ENCODE measurements around the gene TOB1. TPM values are rescaled to one million over a fixed set of nuclear protein-coding genes. Genes with fewer than 3 reads are reported as not detected.
"Not testable (repeated sequence)": the region's sequence is repeated elsewhere in the genome, so short reads cannot be mapped to it uniquely, and the experiment has no call there.

TOB1 gene
- polyA plus RNA-seq, 1 donor: 112 TPM

- Histone ChIP-seq H3K27me3 (ENCODE audit: control insufficient read depth, insufficient read depth, low read length) (no peaks in the 10 kb centered on the region), H3K4me3 (ENCODE audit: low read length) (peak overlapping the region; percentile 88), H3K27ac (ENCODE audit: low read length) (peak overlapping the region; percentile 97), H3K36me3 (ENCODE audit: control insufficient read depth, insufficient read depth, low read length) (peaks cover 19% of the 10 kb centered on the region), H3K9me3 (ENCODE audit: control insufficient read depth, low read depth, low read length) (no peaks in the 10 kb centered on the region), H3K4me1 (ENCODE audit: control insufficient read depth, insufficient read depth, low read length) (peaks cover 2% of the 10 kb centered on the region)
- WGBS (ENCODE audit: insufficient coverage, low lambda C conversion rate): 79% methylated on average over 4 of the region's 7 CpGs
- DNase-seq: peak in 1 of 2 donors; percentile 42
Measured at GRCh38 chr17:50861822-50862528, 4.2 kb downstream of the TOB1 start.

GRCh38 chr17:50861334-50861676, 4.8 kb downstream of the TOB1 start:
- H3K36me3 ChIP-seq (ENCODE audit: control insufficient read depth, insufficient read depth, low read length): peaks cover 19% of the 10 kb centered on the region
- no peaks in the 10 kb centered on the region for H3K27me3 ChIP-seq (ENCODE audit: control insufficient read depth, insufficient read depth, low read length)
- H3K27ac ChIP-seq (ENCODE audit: low read length): peak overlapping the region; percentile 97
- no peaks in the 10 kb centered on the region for H3K9me3 ChIP-seq (ENCODE audit: control insufficient read depth, low read depth, low read length)
- H3K4me1 ChIP-seq (ENCODE audit: control insufficient read depth, insufficient read depth, low read length): peaks cover 2% of the 10 kb centered on the region
- H3K4me3 ChIP-seq (ENCODE audit: low read length): no peak overlapping the region
- WGBS (ENCODE audit: insufficient coverage, low lambda C conversion rate): no CpG with 5 or more reads among the region's 2 CpGs
- DNase-seq: no peak

GRCh38 chr17:50859727-50860126, 6.4 kb downstream of the TOB1 start:
- not testable (repeated sequence) for H3K4me3 ChIP-seq (ENCODE audit: low read length); H3K27me3 ChIP-seq (ENCODE audit: control insufficient read depth, insufficient read depth, low read length); H3K4me1 ChIP-seq (ENCODE audit: control insufficient read depth, insufficient read depth, low read length); DNase-seq; H3K27ac ChIP-seq (ENCODE audit: low read length); H3K9me3 ChIP-seq (ENCODE audit: control insufficient read depth, low read depth, low read length)
- H3K36me3 ChIP-seq (ENCODE audit: control insufficient read depth, insufficient read depth, low read length): peaks cover 19% of the 10 kb centered on the region
- no CpG with 5 or more reads among the region's 15 CpGs for WGBS (ENCODE audit: insufficient coverage, low lambda C conversion rate)

- no peaks in the 10 kb centered on the region for H3K27me3 ChIP-seq (ENCODE audit: control insufficient read depth, insufficient read depth, low read length)
- 95% methylated on average over 4 of the region's 12 CpGs for WGBS (ENCODE audit: insufficient coverage, low lambda C conversion rate)
- DNase-seq: no peak
- peaks cover 17% of the 10 kb centered on the region for H3K36me3 ChIP-seq (ENCODE audit: control insufficient read depth, insufficient read depth, low read length)
- H3K4me3 ChIP-seq (ENCODE audit: low read length): no peak overlapping the region
- H3K9me3 ChIP-seq (ENCODE audit: control insufficient read depth, low read depth, low read length): no peaks in the 10 kb centered on the region
- no peak overlapping the region for H3K27ac ChIP-seq (ENCODE audit: low read length)
- peaks cover 5% of the 10 kb centered on the region for H3K4me1 ChIP-seq (ENCODE audit: control insufficient read depth, insufficient read depth, low read length)
Measured at GRCh38 chr17:50858486-50859225, 7.5 kb downstream of the TOB1 start.

GRCh38 chr17:50856431-50856830, 9.7 kb downstream of the TOB1 start:
- Histone ChIP-seq H3K4me1 (ENCODE audit: control insufficient read depth, insufficient read depth, low read length) (peaks cover 14% of the 10 kb centered on the region), H3K4me3 (ENCODE audit: low read length) (no peak overlapping the region), H3K9me3 (ENCODE audit: control insufficient read depth, low read depth, low read length) (no peaks in the 10 kb centered on the region), H3K27ac (ENCODE audit: low read length) (no peak overlapping the region), H3K27me3 (ENCODE audit: control insufficient read depth, insufficient read depth, low read length) (no peaks in the 10 kb centered on the region), H3K36me3 (ENCODE audit: control insufficient read depth, insufficient read depth, low read length) (peaks cover 3% of the 10 kb centered on the region)
- DNase-seq: no peak
- no CpG with 5 or more reads among the region's 2 CpGs for WGBS (ENCODE audit: insufficient coverage, low lambda C conversion rate)

- Histone ChIP-seq H3K4me3 (ENCODE audit: low read length) (no peak overlapping the region), H3K4me1 (ENCODE audit: control insufficient read depth, insufficient read depth, low read length) (peaks cover 14% of the 10 kb centered on the region), H3K27ac (ENCODE audit: low read length) (no peak overlapping the region), H3K36me3 (ENCODE audit: control insufficient read depth, insufficient read depth, low read length) (no peaks in the 10 kb centered on the region), H3K27me3 (ENCODE audit: control insufficient read depth, insufficient read depth, low read length) (no peaks in the 10 kb centered on the region), H3K9me3 (ENCODE audit: control insufficient read depth, low read depth, low read length) (no peaks in the 10 kb centered on the region)
- 100% methylated on average over 2 of the region's 6 CpGs for WGBS (ENCODE audit: insufficient coverage, low lambda C conversion rate)
- no peak for DNase-seq
Measured at GRCh38 chr17:50855708-50856330, 10.3 kb downstream of the TOB1 start.

GRCh38 chr17:50853781-50854180, 12.4 kb downstream of the TOB1 start:
- peaks cover 14% of the 10 kb centered on the region for H3K4me1 ChIP-seq (ENCODE audit: control insufficient read depth, insufficient read depth, low read length)
- no peak overlapping the region for H3K27ac ChIP-seq (ENCODE audit: low read length)
- no peaks in the 10 kb centered on the region for H3K27me3 ChIP-seq (ENCODE audit: control insufficient read depth, insufficient read depth, low read length)
- H3K36me3 ChIP-seq (ENCODE audit: control insufficient read depth, insufficient read depth, low read length): no peaks in the 10 kb centered on the region
- no peak for DNase-seq
- no peaks in the 10 kb centered on the region for H3K9me3 ChIP-seq (ENCODE audit: control insufficient read depth, low read depth, low read length)
- H3K4me3 ChIP-seq (ENCODE audit: low read length): no peak overlapping the region
- WGBS (ENCODE audit: insufficient coverage, low lambda C conversion rate): no CpG with 5 or more reads among the region's 6 CpGs

- no peaks in the 10 kb centered on the region for H3K36me3 ChIP-seq (ENCODE audit: control insufficient read depth, insufficient read depth, low read length)
- H3K9me3 ChIP-seq (ENCODE audit: control insufficient read depth, low read depth, low read length): no peaks in the 10 kb centered on the region
- no CpG with 5 or more reads among the region's 6 CpGs for WGBS (ENCODE audit: insufficient coverage, low lambda C conversion rate)
- DNase-seq: peak in 1 of 2 donors; percentile 62
- peaks cover 14% of the 10 kb centered on the region for H3K4me1 ChIP-seq (ENCODE audit: control insufficient read depth, insufficient read depth, low read length)
- H3K27ac ChIP-seq (ENCODE audit: low read length): peak overlapping the region; percentile 53
- H3K4me3 ChIP-seq (ENCODE audit: low read length): no peak overlapping the region
- no peaks in the 10 kb centered on the region for H3K27me3 ChIP-seq (ENCODE audit: control insufficient read depth, insufficient read depth, low read length)
Measured at GRCh38 chr17:50853015-50853615, 13.0 kb downstream of the TOB1 start.

- Histone ChIP-seq H3K27me3 (ENCODE audit: control insufficient read depth, insufficient read depth, low read length) (no peaks in the 10 kb centered on the region), H3K4me1 (ENCODE audit: control insufficient read depth, insufficient read depth, low read length) (peaks cover 20% of the 10 kb centered on the region), H3K36me3 (ENCODE audit: control insufficient read depth, insufficient read depth, low read length) (no peaks in the 10 kb centered on the region), H3K27ac (ENCODE audit: low read length) (no peak overlapping the region), H3K9me3 (ENCODE audit: control insufficient read depth, low read depth, low read length) (no peaks in the 10 kb centered on the region), H3K4me3 (ENCODE audit: low read length) (no peak overlapping the region)
- WGBS (ENCODE audit: insufficient coverage, low lambda C conversion rate): 28% methylated on average over 3 of the region's 7 CpGs
- DNase-seq: no peak
Measured at GRCh38 chr17:50850640-50851039, 15.5 kb downstream of the TOB1 start.

- Histone ChIP-seq H3K36me3 (ENCODE audit: control insufficient read depth, insufficient read depth, low read length) (no peaks in the 10 kb centered on the region), H3K27me3 (ENCODE audit: control insufficient read depth, insufficient read depth, low read length) (no peaks in the 10 kb centered on the region), H3K4me3 (ENCODE audit: low read length) (no peak overlapping the region), H3K27ac (ENCODE audit: low read length) (no peak overlapping the region), H3K9me3 (ENCODE audit: control insufficient read depth, low read depth, low read length) (no peaks in the 10 kb centered on the region), H3K4me1 (ENCODE audit: control insufficient read depth, insufficient read depth, low read length) (peaks cover 23% of the 10 kb centered on the region)
- no peak for DNase-seq
- WGBS (ENCODE audit: insufficient coverage, low lambda C conversion rate): no CpG with 5 or more reads among the region's 2 CpGs
Measured at GRCh38 chr17:50848711-50849110, 17.4 kb downstream of the TOB1 start.

All from large intestine (tissue), 3 donors.